ENCODE measurements around the gene HACD3.

DNA sequence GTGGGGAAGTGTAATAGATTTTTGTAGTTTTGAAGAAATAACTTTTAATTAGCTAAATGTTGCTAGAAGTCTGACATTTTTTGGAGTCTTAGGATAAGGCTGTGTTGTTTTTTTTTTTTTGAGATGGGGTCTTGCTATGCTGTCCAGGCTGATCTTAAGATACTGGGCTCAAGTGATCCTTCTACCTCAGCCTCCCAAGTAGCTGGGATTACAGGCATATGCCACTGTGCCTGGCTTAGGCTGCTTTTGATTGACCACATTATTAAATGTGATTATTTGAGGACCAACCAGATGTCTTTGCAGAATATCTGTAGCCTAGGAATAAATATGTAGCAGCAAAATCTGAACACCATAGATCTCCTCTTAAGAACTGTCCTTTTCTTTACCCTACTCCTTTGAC is 29.7 kb downstream of the HACD3 start:
- no peak for TF ChIP-seq GATA3 (IDR thresholded peaks at IDR 0.05; ENCODE audit: low read depth, low read length)
- TF ChIP-seq GATA2 (IDR thresholded peaks at IDR 0.05; ENCODE audit: low read depth, low read length): no peak

All from SH-SY5Y (cell line).